SK-N-MC (cell line): ENCODE measurements around the gene SLC10A4.

Source experiments
- EZH2 ChIP-seq: fragments of 200-600 bp; sonication (generic); IDR thresholded peaks from one replicate; pipeline ENCODE4 v1.6.1; 2017; ENCODE audit warnings: antibody characterized with exemption
- POLR2AphosphoS5 ChIP-seq: IDR thresholded peaks from 2 replicates; pipeline ENCODE4 v1.6.1; 2012; ENCODE audit warnings: mild to moderate bottlenecking, low read depth, low read length, borderline replicate concordance

- TF ChIP-seq POLR2AphosphoS5 (no peak), EZH2 (no peak)
Measured at GRCh38 chr4:48449151-48449550, 34.0 kb upstream of the SLC10A4 start.
